Brain microvascular endothelial cell (primary cell): ENCODE data around the gene CREG1.

Experiments used
- DNase-seq: peaks from one replicate; pipeline ENCODE4 v3.0.0-alpha.2; 2020
- H3K27ac ChIP-seq: fragments of 250-450 bp; sonication (Bioruptor Pico); 2 replicates; pipeline ENCODE4 v1.5.1; 2020; ENCODE audit warnings: mild to moderate bottlenecking, moderate library complexity
- H3K27me3 ChIP-seq: fragments of 250-450 bp; sonication (Bioruptor Pico); replicated peaks from 2 replicates; pipeline ENCODE4 v1.5.1; 2020; ENCODE audit warnings: mild to moderate bottlenecking
- H3K36me3 ChIP-seq: fragments of 250-450 bp; sonication (Bioruptor Pico); replicated peaks from 2 replicates; pipeline ENCODE4 v1.5.1; 2020; ENCODE audit warnings: mild to moderate bottlenecking
- H3K4me3 ChIP-seq: 2 replicates; pipeline ENCODE4 v1.5.1; 2011; ENCODE audit warnings: low read depth, mild to moderate bottlenecking, control low read depth, low read length, moderate library complexity
- CTCF ChIP-seq: IDR thresholded peaks from 2 replicates; pipeline ENCODE4 v1.5.1; 2011; ENCODE audit warnings: low read depth, mild to moderate bottlenecking, moderate library complexity, low read length, control low read depth, inconsistent platforms; ENCODE audit errors: missing control alignments
- in situ Hi-C: cut with HindIII; loops from 2 replicates; pipeline ENCODE4 v1.10.0; 2017; ENCODE audit warnings: low sequenced_read_pairs, low pct_ligation_motif_present

CREG1 gene

DNA sequence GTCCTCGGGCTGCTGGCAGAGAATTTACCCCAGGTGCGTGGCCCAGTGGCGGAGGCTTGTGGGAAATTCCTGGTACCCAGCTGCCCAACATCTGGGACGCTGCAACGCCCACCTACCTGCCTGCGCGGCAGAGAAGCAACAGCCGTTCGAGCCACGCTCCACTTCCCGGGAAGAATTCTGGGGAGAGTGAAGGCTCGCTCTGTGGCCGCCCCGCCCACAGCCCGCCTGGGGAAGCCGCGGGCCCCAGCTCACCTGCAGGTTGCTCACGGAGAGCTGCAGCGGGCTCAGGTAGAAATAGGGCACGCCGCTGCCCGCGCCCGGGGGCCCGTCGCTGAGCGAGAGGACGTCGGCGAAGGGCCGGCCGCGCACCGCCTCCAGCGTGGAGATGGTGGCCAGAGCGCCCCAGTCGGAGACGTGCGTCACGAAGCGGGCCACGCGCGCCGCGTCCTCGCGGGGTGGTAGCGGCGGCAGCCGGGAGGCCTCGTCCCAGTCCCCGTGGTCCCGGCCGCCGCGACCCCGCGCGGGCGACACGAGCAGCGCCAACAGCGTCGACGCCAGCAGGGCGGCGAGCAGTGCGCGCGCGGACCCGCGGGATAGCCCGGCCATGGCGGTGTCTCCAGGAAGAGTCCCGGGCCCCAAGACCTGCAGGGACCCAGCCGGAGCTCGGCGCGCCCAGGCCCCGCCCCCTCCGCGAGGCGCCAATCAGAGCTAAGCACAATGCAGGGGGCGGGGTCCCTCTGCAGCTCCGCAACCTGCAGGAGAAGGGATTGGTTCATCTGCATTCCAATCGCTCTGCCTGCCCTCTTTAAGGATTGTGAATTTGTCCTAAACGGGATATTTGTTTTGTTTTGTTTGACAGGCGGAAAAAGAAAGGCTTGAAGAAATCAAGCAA, at the start of gene CREG1:
CREG1 (minus strand) TSS at position 627 of the 892 bp plus-strand sequence.
- DNase-seq, result peak; percentile 88
- H3K36me3 ChIP-seq, result no peaks in the 10 kb centered on the region
- H3K27me3 ChIP-seq, result no peaks in the 10 kb centered on the region
- peak within 1 kb of the TSS; percentile 61 for H3K4me3 ChIP-seq
- in situ Hi-C loops, result no loop called here
- no peak within 1 kb of the TSS for H3K27ac ChIP-seq
- TF ChIP-seq CTCF, result no peak

- no peak overlapping the region for H3K4me3 ChIP-seq
- no peaks in the 10 kb centered on the region for H3K27me3 ChIP-seq
- no peak for TF ChIP-seq CTCF
- no peaks in the 10 kb centered on the region for H3K36me3 ChIP-seq
- in situ Hi-C loops, result no loop called here
- no peak overlapping the region for H3K27ac ChIP-seq
- no peak for DNase-seq
These were observed 49.3 kb upstream of the CREG1 start for GRCh38 chr1:167602840-167603239.

DNA sequence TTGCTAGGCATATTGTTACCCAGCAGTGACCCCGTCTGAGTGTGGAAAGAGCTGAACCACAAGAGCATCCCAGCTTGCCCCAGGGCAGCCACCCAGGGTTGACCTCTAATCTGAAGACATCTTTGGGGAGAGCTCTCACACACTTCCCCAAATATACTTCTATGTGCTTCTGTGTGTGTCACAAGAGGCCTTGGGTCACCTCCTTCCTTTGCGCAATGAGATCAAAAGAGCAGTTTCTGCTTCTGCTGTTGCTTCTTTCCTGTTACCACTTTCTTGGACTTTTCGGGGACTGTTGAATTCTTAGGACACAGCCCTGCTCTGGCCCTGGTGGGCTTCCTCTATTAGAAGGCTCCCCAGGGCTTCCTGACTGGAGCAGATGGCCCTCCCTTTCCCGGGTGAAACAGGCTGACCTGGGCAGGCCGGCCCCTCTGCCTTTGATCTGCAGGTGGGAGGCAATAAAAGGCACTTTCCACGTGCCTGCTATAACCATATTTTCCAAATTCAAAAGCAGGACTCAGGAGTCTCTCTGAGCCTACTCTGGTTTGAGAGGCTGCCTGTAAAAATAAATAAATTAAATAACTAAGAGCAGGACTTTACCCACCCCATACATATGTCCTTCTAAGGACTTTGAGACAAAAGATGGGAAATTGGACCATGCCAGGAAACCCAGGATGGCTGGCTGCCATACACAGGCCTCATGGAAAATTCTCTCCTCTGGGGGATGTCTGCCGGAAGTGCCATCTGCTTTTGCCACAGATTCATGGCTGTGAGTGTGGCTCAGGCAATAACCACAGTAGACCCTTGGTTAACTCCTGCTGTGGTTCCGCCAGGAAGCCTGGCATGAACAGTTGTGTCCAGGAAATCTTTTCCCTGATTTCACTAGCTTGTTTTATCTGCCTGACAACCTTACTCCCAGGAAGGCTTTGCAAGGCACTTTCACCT, 48.2 kb upstream of the CREG1 start:
- Histone ChIP-seq H3K27ac (no peak overlapping the region), H3K4me3 (no peak overlapping the region), H3K27me3 (no peaks in the 10 kb centered on the region), H3K36me3 (no peaks in the 10 kb centered on the region)
- in situ Hi-C loops, result no loop called here
- DNase-seq, result no peak
- no peak for TF ChIP-seq CTCF

DNA sequence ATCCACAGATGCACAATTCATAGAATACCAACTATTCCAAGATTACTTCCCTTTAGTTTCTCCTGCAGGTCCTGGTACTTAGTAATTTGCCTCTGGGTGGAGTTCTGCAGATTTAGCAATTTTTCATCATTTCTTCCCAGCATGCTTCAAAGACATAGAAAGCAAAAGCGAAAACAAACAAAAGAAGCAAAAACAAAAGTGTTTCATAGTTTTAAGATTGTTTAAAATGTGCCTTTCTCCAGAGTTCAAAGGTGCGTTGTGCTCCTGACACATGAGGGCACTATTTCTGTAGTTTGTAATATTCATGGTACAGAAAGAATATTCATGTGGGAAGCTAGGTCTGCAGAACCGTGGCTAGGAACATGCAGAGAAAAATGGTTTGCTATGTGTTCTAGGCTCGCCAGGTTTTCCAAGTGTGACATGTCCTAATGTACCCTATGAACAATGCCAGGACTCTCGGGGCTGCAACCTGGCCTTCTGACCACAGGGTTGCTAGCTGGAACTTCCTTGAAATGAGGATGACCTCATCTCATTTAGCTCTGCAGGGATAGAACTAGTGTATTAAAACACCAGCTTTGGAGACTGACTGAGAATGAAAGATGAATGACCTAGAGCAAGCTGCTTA, 46.5 kb upstream of the CREG1 start:
- in situ Hi-C loops, result no loop called here
- H3K27ac ChIP-seq, result no peak overlapping the region
- peak; percentile 27 for DNase-seq
- no peak overlapping the region for H3K4me3 ChIP-seq
- no peaks in the 10 kb centered on the region for H3K27me3 ChIP-seq
- H3K36me3 ChIP-seq, result no peaks in the 10 kb centered on the region
- peak; percentile 56 for TF ChIP-seq CTCF

DNA sequence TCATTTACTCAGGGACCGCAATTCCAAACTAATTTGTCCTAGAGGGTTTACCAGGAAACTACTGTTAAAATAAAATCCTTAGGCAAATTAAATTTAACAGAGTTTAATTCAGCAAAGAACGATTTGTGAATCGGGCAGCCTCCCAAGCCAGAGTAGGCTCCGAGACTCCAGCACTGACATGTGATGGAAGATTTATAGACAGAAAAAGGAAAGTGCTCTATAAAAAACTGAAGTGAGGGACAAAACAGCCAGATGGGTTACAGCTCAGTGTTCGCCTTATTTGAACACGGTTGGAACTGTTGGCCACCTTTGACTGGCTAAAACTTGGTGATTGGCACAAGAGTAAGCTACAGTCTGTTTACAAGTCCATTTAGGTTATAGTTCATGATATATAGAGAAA, 41.3 kb upstream of the CREG1 start:
- DNase-seq, result no peak
- in situ Hi-C loops, result no loop called here
- Histone ChIP-seq H3K4me3 (no peak overlapping the region), H3K27ac (no peak overlapping the region), H3K36me3 (no peaks in the 10 kb centered on the region), H3K27me3 (no peaks in the 10 kb centered on the region)
- TF ChIP-seq CTCF, result no peak
